Motor neuron (in vitro differentiated cells): ENCODE data around the gene SIRPB2. TPM values are rescaled to one million over a fixed set of nuclear protein-coding genes. Genes with fewer than 3 reads are reported as not detected.

Experiments used
- ATAC-seq, 8 experiments: fragments of 200-7000 bp; cut with Tn5 transposase; replicated peaks in 6 of 8; 2 replicates each; pipeline ENCODE4 v1.8.0; 2021; ENCODE audit warnings: mild to moderate bottlenecking in 8 of 8, moderate library complexity in 8 of 8
- H3K27ac ChIP-seq, 2 donors: fragments of 250-450 bp; sonication (Bioruptor Pico); 2 replicates each; pipeline ENCODE4 v1.9.0; 2021; ENCODE audit warnings: antibody characterized with exemption in 2 of 2, mild to moderate bottlenecking in 2 of 2, moderate library complexity in 1 of 2
- H3K4me1 ChIP-seq, 2 donors: fragments of 250-450 bp; sonication (Bioruptor Pico); replicated peaks in 1 of 2; 2 replicates each; pipeline ENCODE4 v1.6.1; 2021; ENCODE audit warnings: antibody characterized with exemption in 2 of 2, mild to moderate bottlenecking in 2 of 2, moderate library complexity in 1 of 2
- H3K4me3 ChIP-seq, 5 donors: fragments of 250-450 bp; sonication (Bioruptor Pico); 2 replicates each; pipeline ENCODE4 v1.9.0; 2021; ENCODE audit warnings: antibody characterized with exemption in 5 of 5, mild to moderate bottlenecking in 5 of 5, moderate library complexity in 4 of 5
- WGBS, 10 experiments: fragments of 450-650 bp; shearing (Covaris generic); methylation state at CpG; one replicate each; pipeline ENCODE4 v1.0.0; 2022; 5-methylcytosine and 5-hydroxymethylcytosine counted together
- in situ Hi-C, 9 experiments: fragments of 400-800 bp; cut with MboI; loops; one replicate each; pipeline ENCODE4 v1.15.0; 2021; ENCODE audit warnings: low sequenced_read_pairs in 9 of 9, low pct_unique_long_range_greater_than_20kb in 2 of 9; ENCODE audit not compliant: unreplicated experiment in 9 of 9
- total RNA-seq, 8 experiments: library from RNA; unstranded; fragments of 300-600 nt; gene quantifications; 2 replicates each; pipeline versions ENCODE4 v1.2.3 to v1.2.4, GENCODE V29; 2022

The SIRPB2 gene
- total RNA-seq, result under 1 TPM in 6 of 8 experiments, not detected in 2; 0.08 to 0.85 (median 0.21) TPM

- in situ Hi-C loops, result no loop called here
- H3K27ac ChIP-seq, result no peak within 1 kb of the TSS
- no peak within 1 kb of the TSS for H3K4me3 ChIP-seq
Observed at GRCh38 chr20:1491281-1491840, at the start of gene SIRPB2. TSS of gene SIRPB2 (minus strand) at chr20:1491420. CDS start at chr20:1491359, 61 bp downstream.

DNA sequence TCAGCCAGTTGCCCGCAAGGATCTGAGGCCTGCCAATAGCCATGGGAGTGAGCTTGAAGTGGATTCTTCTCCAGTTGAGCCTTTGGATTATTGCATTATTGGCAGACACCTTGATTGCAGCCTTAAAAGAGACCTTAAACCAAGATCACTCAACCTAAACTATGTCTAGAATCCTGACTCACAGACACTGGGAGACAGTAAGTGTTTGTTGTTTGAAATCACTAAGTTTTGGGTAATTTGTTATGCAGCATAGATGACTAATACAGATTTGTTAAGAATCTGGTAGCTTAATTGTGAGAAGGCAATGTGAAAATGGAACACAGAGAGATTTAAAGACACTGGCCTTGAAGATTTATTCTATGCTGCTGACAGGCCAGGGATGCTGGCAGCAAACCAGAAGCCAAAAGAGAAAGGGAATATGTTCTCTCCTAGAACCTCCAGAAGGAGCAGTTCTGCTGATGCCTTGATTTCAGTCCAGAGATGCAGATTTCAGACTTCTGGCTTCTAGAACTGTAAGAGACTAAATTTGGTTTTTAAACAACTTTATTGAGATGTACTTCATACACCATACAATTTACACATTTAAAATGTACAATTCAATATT lies 48.7 kb upstream of the SIRPB2 start:
- ATAC-seq, result peak in 1 of 8 experiments; percentile 54
- Histone ChIP-seq H3K4me3 (no peak overlapping the region), H3K4me1 (no peaks in the 10 kb centered on the region), H3K27ac (no peak overlapping the region)
- WGBS, 10 experiments, result 0 to 100% (median 71%) methylated on average over 1 of the region's 1 CpG; no CpG with 5 or more reads in 3 of the 10 experiments
- in situ Hi-C loops, result no loop called here

More at GRCh38 chr20:1491281-1491840, at the start of gene SIRPB2:
- ATAC-seq, result no peak
- WGBS, 10 experiments, result 48 to 84% (median 80%) methylated on average over 1 to 7 of the region's 11 CpGs; no CpG with 5 or more reads in 2 of the 10 experiments
- H3K4me1 ChIP-seq, result no peaks in the 10 kb centered on the region

DNA sequence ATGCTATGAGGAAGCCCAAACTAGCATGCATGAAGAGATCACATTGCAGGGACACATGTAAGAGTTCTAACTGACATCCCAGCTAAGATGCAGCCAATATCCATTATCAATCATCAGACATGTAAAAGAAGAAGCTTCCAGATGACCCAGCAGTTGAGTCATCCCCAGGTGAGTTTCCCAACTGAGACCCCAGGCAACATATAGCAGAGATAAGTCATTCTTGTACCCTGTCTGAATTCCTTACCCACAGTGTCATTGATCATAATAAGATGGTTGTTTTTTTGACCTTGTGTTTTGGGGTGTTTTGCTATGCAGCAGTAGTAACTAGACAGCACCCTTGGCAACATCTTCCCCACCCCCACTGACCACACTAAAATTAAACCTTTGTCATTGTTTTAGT lies 47.4 kb upstream of the SIRPB2 start:
- no peak overlapping the region for H3K27ac ChIP-seq
- no peak overlapping the region for H3K4me3 ChIP-seq
- no peak for ATAC-seq
- in situ Hi-C loops, result no loop called here
- no peaks in the 10 kb centered on the region for H3K4me1 ChIP-seq

DNA sequence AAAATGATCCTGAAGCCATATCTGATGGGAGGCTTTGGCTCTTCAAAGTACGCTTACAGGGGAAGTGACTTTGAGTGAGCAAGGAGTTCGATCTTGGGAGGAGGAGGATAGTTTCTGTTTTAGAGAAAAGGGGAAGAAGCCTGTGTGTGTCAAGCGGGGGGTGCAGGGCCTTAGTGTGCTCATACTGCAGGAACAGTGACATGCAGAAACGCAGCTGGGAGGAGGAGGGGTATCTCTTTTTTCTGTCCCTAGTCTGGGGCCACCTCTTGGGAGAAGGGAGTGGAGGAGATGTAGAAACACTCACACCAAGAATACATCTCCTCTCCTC lies 46.5 kb upstream of the SIRPB2 start:
- Histone ChIP-seq H3K4me3 (no peak overlapping the region), H3K4me1 (no peaks in the 10 kb centered on the region), H3K27ac (no peak overlapping the region)
- in situ Hi-C loops, result no loop called here
- ATAC-seq, result no peak
- WGBS, 10 experiments, result 14 to 75% (median 50%) methylated on average over 1 to 3 of the region's 4 CpGs; no CpG with 5 or more reads in 3 of the 10 experiments

DNA sequence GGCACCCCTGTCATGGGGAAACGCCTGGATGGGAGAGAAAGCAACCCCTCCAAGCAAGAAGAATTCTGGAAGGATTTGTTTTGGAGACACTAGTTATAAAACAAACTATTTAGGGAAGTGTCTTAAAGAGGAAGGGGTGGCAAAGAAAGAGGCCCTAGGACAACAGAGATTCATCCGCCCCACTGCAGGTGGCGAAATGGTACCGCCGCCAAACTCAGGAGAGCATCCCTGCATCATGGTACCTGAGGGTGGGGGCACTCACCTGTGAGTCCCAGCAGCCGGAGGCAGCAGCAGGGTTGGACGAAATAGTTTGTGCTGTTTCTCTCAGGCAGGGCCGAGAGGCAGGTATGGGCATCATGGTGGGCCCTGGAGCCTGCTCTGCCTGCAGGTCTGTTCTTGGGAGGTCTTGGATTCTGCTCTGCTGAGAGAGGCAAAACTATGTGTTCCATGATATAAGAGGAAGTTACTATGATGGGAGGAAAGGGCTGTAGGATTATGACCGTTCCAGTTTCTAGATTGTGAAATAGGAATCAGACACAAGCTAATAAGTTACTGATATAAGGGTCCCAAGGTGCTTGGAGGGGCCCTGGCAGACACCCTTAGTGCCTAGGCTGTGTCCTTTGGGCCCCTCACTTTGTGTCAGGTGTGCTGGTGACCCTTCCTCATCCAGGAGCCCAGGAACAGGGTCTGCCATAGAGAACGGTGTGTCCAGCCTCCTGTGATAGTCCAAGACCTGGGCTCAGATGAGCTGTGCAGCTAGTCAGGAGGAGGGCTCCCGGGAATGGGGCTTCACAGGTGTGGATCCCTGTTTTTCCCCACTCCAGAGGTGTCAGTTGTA lies 45.9 kb upstream of the SIRPB2 start:
- Histone ChIP-seq H3K4me3 (no peak overlapping the region), H3K27ac (no peak overlapping the region), H3K4me1 (no peaks in the 10 kb centered on the region)
- WGBS, 10 experiments, result 0 to 84% (median 60%) methylated on average over 1 to 11 of the region's 11 CpGs; no CpG with 5 or more reads in 3 of the 10 experiments
- in situ Hi-C loops, result no loop called here
- ATAC-seq, result no peak

- Histone ChIP-seq H3K4me1 (no peaks in the 10 kb centered on the region), H3K27ac (no peak overlapping the region), H3K4me3 (no peak overlapping the region)
- in situ Hi-C loops, result no loop called here
- ATAC-seq, result no peak
- WGBS, 10 experiments, result 0 to 100% (median 76%) methylated on average over 2 to 5 of the region's 5 CpGs; no CpG with 5 or more reads in 1 of the 10 experiments
Observed at GRCh38 chr20:1535420-1536175, 44.4 kb upstream of the SIRPB2 start.

- H3K4me3 ChIP-seq, result no peak overlapping the region
- ATAC-seq, result no peak
- H3K27ac ChIP-seq, result no peak overlapping the region
- in situ Hi-C loops, result no loop called here
- 15 to 88% (median 68%) methylated on average over 1 to 5 of the region's 5 CpGs for WGBS, 10 experiments
- no peaks in the 10 kb centered on the region for H3K4me1 ChIP-seq
Observed at GRCh38 chr20:1534526-1534925, 43.3 kb upstream of the SIRPB2 start.

DNA sequence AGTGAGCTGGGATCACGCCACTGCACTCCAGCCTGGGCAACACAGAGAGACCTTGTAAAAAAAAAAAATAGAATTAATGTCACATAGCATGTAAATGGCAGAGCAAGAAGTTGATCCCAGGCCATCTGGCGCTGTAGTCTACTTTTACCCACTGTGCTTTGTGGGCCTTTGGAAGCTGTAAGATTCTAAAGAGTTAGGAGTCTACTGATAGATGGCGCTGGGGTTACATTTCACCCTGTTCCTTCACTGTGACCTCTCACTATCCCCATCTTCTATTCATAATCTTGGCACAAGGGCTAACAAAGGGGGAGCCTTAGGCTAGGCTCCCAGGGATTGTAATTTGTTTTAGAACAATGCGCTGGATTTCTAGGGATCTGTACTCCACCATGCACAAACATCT lies 41.8 kb upstream of the SIRPB2 start:
- peak in 1 of 8 experiments; percentile 39 for ATAC-seq
- in situ Hi-C loops, result no loop called here
- Histone ChIP-seq H3K4me3 (no peak overlapping the region), H3K27ac (no peak overlapping the region), H3K4me1 (no peaks in the 10 kb centered on the region)
- 11 to 97% (median 64%) methylated on average over 1 to 4 of the region's 4 CpGs; no CpG with 5 or more reads in 2 of the 10 experiments for WGBS, 10 experiments

DNA sequence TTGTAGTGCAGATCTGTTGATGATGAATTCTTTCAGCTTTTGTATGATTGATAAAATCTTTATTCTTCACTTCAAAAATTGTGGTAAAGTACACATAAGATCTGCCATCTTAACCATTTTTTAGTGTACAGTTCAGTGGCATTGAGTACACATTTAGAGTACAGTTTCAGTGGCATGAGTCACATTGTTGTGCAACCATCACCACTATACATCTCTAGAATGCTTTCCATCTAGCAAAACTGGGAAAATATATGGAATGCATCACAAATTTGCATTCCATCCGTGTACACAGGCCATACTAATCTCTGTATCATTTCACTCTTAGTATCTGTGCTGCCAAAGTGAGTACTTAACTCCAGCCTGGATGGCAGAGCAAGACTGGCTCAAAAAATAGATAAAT lies 37.6 kb upstream of the SIRPB2 start:
- no peak overlapping the region for H3K4me3 ChIP-seq
- 0 to 56% (median 43%) methylated on average over 1 of the region's 1 CpG; no CpG with 5 or more reads in 5 of the 10 experiments for WGBS, 10 experiments
- in situ Hi-C loops, result no loop called here
- ATAC-seq, result no peak
- no peak overlapping the region for H3K27ac ChIP-seq
- H3K4me1 ChIP-seq, result no peaks in the 10 kb centered on the region

GRCh38 chr20:1527923-1528322 lies 36.7 kb upstream of the SIRPB2 start:
- in situ Hi-C loops, result no loop called here
- no peak for ATAC-seq
- H3K4me3 ChIP-seq, result no peak overlapping the region

GRCh38 chr20:1526896-1527295 lies 35.7 kb upstream of the SIRPB2 start:
- in situ Hi-C loops, result no loop called here
- Histone ChIP-seq H3K27ac (no peak overlapping the region), H3K4me1 (no peaks in the 10 kb centered on the region), H3K4me3 (no peak overlapping the region)
- ATAC-seq, result no peak

More at GRCh38 chr20:1527923-1528322, 36.7 kb upstream of the SIRPB2 start:
- Histone ChIP-seq H3K27ac (no peak overlapping the region), H3K4me1 (no peaks in the 10 kb centered on the region)

DNA sequence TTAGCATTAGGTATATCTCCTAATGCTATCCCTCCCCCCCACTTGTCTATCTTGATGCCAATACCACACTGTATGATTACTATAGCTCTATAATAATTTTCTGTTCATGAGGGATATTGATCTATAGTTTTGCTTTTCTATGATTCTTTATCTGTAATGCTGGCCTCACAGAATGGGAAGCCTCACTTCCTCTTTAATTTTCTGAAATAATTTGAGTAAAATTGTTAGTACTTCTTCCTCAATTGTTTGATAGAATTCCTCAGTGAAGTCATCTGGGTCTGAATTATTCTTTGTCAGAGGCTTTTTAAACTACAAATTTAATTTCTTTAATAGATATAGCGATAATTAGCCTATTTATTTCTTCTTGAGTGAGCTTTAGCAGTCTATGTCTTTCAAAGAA lies 35.1 kb upstream of the SIRPB2 start:
- WGBS, 10 experiments, result 0 to 88% (median 30%) methylated on average over 1 of the region's 1 CpG; no CpG with 5 or more reads in 2 of the 10 experiments
- Histone ChIP-seq H3K4me1 (no peaks in the 10 kb centered on the region), H3K27ac (no peak overlapping the region), H3K4me3 (no peak overlapping the region)
- in situ Hi-C loops, result no loop called here
- ATAC-seq, result no peak

GRCh38 chr20:1524004-1524403 lies 32.8 kb upstream of the SIRPB2 start:
- no peak overlapping the region for H3K27ac ChIP-seq
- WGBS, 10 experiments, result 0 to 91% (median 50%) methylated on average over 3 to 4 of the region's 4 CpGs; no CpG with 5 or more reads in 3 of the 10 experiments
- H3K4me3 ChIP-seq, result no peak overlapping the region
- no peak for ATAC-seq
- in situ Hi-C loops, result loop anchor here in 1 of 9 experiments (25.0 kb wide), 1 partner anchor 238 kb away; no protein-coding TSS in a partner anchor
- H3K4me1 ChIP-seq, result no peaks in the 10 kb centered on the region
